GM23338 (cell line): ENCODE measurements around the gene GRM8. TPM values are rescaled to one million over a fixed set of nuclear protein-coding genes. Genes with fewer than 3 reads are reported as not detected.

Source experiments
- ATAC-seq: fragments of 200-7000 bp; cut with Tn5 transposase; 3 replicates; pipeline ENCODE4 v1.9.1; 2020
- DNase-seq: peaks from one replicate; pipeline ENCODE4 v3.0.0-alpha.2; 2015; ENCODE audit warnings: low spot score
- H2AFZ ChIP-seq: fragments of 200-600 bp; sonication (generic); 2 replicates; pipeline ENCODE4 v1.8.0; 2016; ENCODE audit warnings: antibody characterized with exemption, mild to moderate bottlenecking, moderate library complexity
- H3F3A ChIP-seq: fragments of 200-600 bp; sonication (generic); replicated peaks from 2 replicates; pipeline ENCODE4 v1.8.0; 2017; ENCODE audit warnings: antibody characterized with exemption, mixed run types, low read depth
- H3K27ac ChIP-seq: fragments of 200-600 bp; sonication (generic); 2 replicates; pipeline ENCODE4 v1.6.1; 2016; ENCODE audit warnings: low read depth
- H3K27me3 ChIP-seq: fragments of 200-600 bp; sonication (generic); 2 replicates; pipeline ENCODE4 v1.8.0; 2016; ENCODE audit warnings: mild to moderate bottlenecking, mixed run types, moderate library complexity; ENCODE audit not compliant: insufficient read depth
- H3K36me3 ChIP-seq: fragments of 200-600 bp; sonication (generic); 2 replicates; pipeline ENCODE4 v1.8.0; 2016; ENCODE audit warnings: mild to moderate bottlenecking; ENCODE audit not compliant: insufficient read depth
- H3K4me1 ChIP-seq: fragments of 200-600 bp; sonication (generic); 2 replicates; pipeline ENCODE4 v1.8.0; 2016; ENCODE audit warnings: mild to moderate bottlenecking, moderate library complexity; ENCODE audit not compliant: insufficient read depth
- H3K4me2 ChIP-seq: fragments of 200-600 bp; sonication (generic); 2 replicates; pipeline ENCODE4 v1.7.1; 2017; ENCODE audit warnings: mixed run types
- H3K4me3 ChIP-seq: fragments of 200-600 bp; sonication (generic); 2 replicates; pipeline ENCODE4 v1.6.1; 2016; ENCODE audit warnings: mixed run types
- H3K79me2 ChIP-seq: fragments of 200-600 bp; sonication (generic); replicated peaks from 2 replicates; pipeline ENCODE4 v1.8.0; 2017; ENCODE audit warnings: mild to moderate bottlenecking; ENCODE audit not compliant: insufficient read depth
- H3K9me2 ChIP-seq: fragments of 200-600 bp; sonication (generic); 2 replicates; pipeline ENCODE4 v1.8.0; 2017; ENCODE audit not compliant: insufficient read depth
- H4K20me1 ChIP-seq: fragments of 200-600 bp; sonication (generic); replicated peaks from 2 replicates; pipeline ENCODE4 v1.8.0; 2017; ENCODE audit warnings: mild to moderate bottlenecking; ENCODE audit not compliant: insufficient read depth
- H3K27ac Mint-ChIP-seq: 2 replicates; pipeline ENCODE4 v1.8.0; 2020; ENCODE audit warnings: inconsistent platforms, mild to moderate bottlenecking, moderate library complexity, mixed read lengths
- H3K27me3 Mint-ChIP-seq: 3 replicates; pipeline ENCODE4 v1.8.0; 2022; ENCODE audit warnings: low read depth, mild to moderate bottlenecking, moderate library complexity, mixed read lengths, inconsistent platforms; ENCODE audit not compliant: insufficient read depth, poor library complexity
- H3K36me3 Mint-ChIP-seq: 3 replicates; pipeline ENCODE4 v1.8.0; 2021; ENCODE audit warnings: low read depth, mild to moderate bottlenecking, inconsistent platforms, moderate library complexity, mixed read lengths
- H3K4me1 Mint-ChIP-seq: 3 replicates; pipeline ENCODE4 v1.8.0; 2020; ENCODE audit warnings: mild to moderate bottlenecking, inconsistent platforms, mixed read lengths
- H3K4me3 Mint-ChIP-seq: 3 replicates; pipeline ENCODE4 v1.8.0; 2021; ENCODE audit warnings: moderate library complexity, mild to moderate bottlenecking, inconsistent platforms, mixed read lengths
- H3K9me3 Mint-ChIP-seq: 3 replicates; pipeline ENCODE4 v1.8.0; 2020; ENCODE audit warnings: moderate library complexity, mild to moderate bottlenecking, inconsistent platforms, mixed read lengths
- CREB1 ChIP-seq: fragments of 250-450 bp; sonication (Bioruptor Pico); IDR thresholded peaks from 2 replicates; pipeline ENCODE4 v1.5.0; 2020; ENCODE audit warnings: low read depth, mild to moderate bottlenecking, moderate library complexity
- EZH2 ChIP-seq: fragments of 200-600 bp; sonication (generic); IDR thresholded peaks from one replicate; pipeline ENCODE4 v1.8.0; 2017; ENCODE audit warnings: antibody characterized with exemption, mild to moderate bottlenecking, low read depth; ENCODE audit not compliant: unreplicated experiment
- EZH2phosphoT487 ChIP-seq: fragments of 200-600 bp; sonication (generic); IDR thresholded peaks from one replicate; pipeline ENCODE4 v1.8.1; 2018; ENCODE audit warnings: antibody characterized with exemption; ENCODE audit not compliant: unreplicated experiment
- JUNB ChIP-seq: IDR thresholded peaks from one replicate; pipeline ENCODE4 v1.6.1; 2016; ENCODE audit warnings: antibody characterized with exemption; ENCODE audit not compliant: unreplicated experiment
- NANOG ChIP-seq: IDR thresholded peaks from 2 replicates; pipeline ENCODE4 v1.6.1; 2016; ENCODE audit warnings: antibody characterized with exemption, borderline replicate concordance
- POLR2AphosphoS5 ChIP-seq: IDR thresholded peaks from 2 replicates; pipeline ENCODE4 v1.6.1; 2016; ENCODE audit warnings: antibody characterized with exemption, low read depth
- STAT1 ChIP-seq: IDR thresholded peaks from one replicate; pipeline ENCODE4 v1.6.1; 2016; ENCODE audit warnings: antibody characterized with exemption; ENCODE audit not compliant: unreplicated experiment
- ZNF114 ChIP-seq: fragments of 250-450 bp; sonication (Bioruptor Pico); IDR thresholded peaks from 2 replicates; pipeline ENCODE4 v1.5.0; 2020; ENCODE audit warnings: mild to moderate bottlenecking, moderate library complexity
- ZNF331 ChIP-seq: fragments of 250-450 bp; sonication (Bioruptor Pico); IDR thresholded peaks from 2 replicates; pipeline ENCODE4 v1.5.0; 2020; ENCODE audit warnings: low read depth, mild to moderate bottlenecking, moderate library complexity
- polyA plus RNA-seq: library from polyadenylated mRNA; unstranded; fragments of >200 nt; fragmentation: Nextera tagmentation; extraction: Ambion mirVana; gene quantifications from 2 replicates; pipeline ENCODE4 v1.2.1, GENCODE V29; 2016
- total RNA-seq: library from RNA; depleted of rRNA; stranded (reverse); fragments of >200 nt; shearing (Covaris generic); gene quantifications from 2 replicates; pipeline ENCODE4 v1.2.3, GENCODE V29; 2014
- TF ChIP-seq, protein P1 (sequence below), 2 experiments: fragments of 200-600 bp in 1 of 2; sonication (generic) in 1 of 2; conservative IDR thresholded peaks; 2 replicates each; pipeline versions ENCODE4 v1.5.1 to v1.6.1; 2016 to 2017; ENCODE audit warnings: antibody characterized with exemption in 2 of 2, low read depth in 2 of 2, mild to moderate bottlenecking in 2 of 2, moderate library complexity in 1 of 2
- TF ChIP-seq, protein P2 (sequence below): IDR thresholded peaks from 2 replicates; pipeline ENCODE4 v1.6.1; 2016; ENCODE audit warnings: antibody characterized with exemption
- TF ChIP-seq, protein P3 (sequence below): fragments of 250-450 bp; sonication (Bioruptor Pico); IDR thresholded peaks from 2 replicates; pipeline ENCODE4 v1.5.0; 2020; ENCODE audit warnings: mild to moderate bottlenecking, moderate library complexity
- TF ChIP-seq, protein P4 (sequence below): IDR thresholded peaks from one replicate; pipeline ENCODE4 v1.6.1; 2018; ENCODE audit warnings: antibody characterized with exemption; ENCODE audit not compliant: unreplicated experiment

GRM8 gene
- total and polyA plus RNA-seq, 2 experiments from 2014 or later: 1.9 to 6.6 TPM

DNA sequence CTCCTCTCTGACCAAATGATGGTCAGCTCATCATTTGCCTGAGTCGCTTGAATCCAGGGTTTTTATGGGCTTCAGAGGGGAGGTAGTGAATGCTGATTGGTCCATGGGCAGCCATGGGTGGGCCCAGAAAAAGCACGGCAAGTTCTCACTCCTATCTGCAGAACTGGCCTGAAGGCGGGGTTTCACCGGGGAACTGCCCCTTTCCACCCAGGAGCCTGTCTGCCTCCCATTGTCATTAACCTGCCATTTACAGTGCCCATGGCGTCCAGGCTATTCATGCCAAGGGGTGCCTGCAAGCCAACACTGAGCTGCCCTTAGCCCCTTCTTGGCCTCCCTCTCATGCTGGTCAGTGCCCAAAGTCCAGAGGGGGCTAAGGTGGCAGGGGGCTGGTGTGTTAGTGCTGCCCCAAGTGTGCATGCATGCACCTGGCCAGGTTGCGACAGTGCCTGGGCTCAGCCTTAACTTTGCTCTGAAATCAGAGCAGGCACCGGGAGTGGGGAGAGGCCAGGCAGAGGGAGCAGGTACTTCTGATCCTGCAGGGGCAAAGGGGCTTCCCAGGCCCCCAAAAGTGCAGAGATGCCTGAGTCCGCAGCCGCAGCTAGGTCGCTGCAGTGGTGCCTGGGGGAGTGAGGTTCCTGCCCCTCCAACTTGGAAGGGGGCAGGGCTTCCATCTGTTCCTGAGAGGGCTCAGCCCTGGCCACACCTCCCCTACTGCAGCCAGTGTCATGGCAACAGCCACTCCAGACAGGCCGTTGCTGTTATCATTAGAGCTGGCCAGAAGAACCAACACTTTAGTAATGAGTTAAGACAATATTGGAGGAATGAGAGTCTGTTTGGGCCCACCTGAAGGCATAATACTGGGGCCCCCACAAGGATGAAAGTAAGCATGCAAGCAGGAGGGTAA lies 561.6 kb downstream of the GRM8 start:
- Mint-ChIP-seq H3K36me3 (peaks cover 20% of the 10 kb centered on the region), H3K4me1 (peaks cover 27% of the 10 kb centered on the region), H3K4me3 (no peak overlapping the region), H3K9me3 (peaks cover 26% of the 10 kb centered on the region), H3K27me3 (peaks cover 3% of the 10 kb centered on the region), H3K27ac (no peak overlapping the region)
- H3K27ac ChIP-seq: no peak overlapping the region
- H3K79me2 ChIP-seq: no peaks in the 10 kb centered on the region
- H3K4me2 ChIP-seq: no peak overlapping the region
- ATAC-seq: no peak
- H3K4me1 ChIP-seq: 0 out of 2 replicates have a peak, but pooled peaks cover 6% of the 10 kb centered on the region
- H3K27me3 ChIP-seq: no peaks in the 10 kb centered on the region
- no peak overlapping the region for H3K4me3 ChIP-seq
- no peaks in the 10 kb centered on the region for H3K36me3 ChIP-seq
- TF ChIP-seq CREB1: no peak
- TF ChIP-seq ZNF114 (CRISPR knock-in tag): no peak
- no peak for TF ChIP-seq NANOG
- no peak for TF ChIP-seq ZNF331 (CRISPR knock-in tag)
- no peak for TF ChIP-seq EZH2phosphoT487
- TF ChIP-seq, protein P1, sequence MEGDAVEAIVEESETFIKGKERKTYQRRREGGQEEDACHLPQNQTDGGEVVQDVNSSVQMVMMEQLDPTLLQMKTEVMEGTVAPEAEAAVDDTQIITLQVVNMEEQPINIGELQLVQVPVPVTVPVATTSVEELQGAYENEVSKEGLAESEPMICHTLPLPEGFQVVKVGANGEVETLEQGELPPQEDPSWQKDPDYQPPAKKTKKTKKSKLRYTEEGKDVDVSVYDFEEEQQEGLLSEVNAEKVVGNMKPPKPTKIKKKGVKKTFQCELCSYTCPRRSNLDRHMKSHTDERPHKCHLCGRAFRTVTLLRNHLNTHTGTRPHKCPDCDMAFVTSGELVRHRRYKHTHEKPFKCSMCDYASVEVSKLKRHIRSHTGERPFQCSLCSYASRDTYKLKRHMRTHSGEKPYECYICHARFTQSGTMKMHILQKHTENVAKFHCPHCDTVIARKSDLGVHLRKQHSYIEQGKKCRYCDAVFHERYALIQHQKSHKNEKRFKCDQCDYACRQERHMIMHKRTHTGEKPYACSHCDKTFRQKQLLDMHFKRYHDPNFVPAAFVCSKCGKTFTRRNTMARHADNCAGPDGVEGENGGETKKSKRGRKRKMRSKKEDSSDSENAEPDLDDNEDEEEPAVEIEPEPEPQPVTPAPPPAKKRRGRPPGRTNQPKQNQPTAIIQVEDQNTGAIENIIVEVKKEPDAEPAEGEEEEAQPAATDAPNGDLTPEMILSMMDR (conservative IDR thresholded peaks at IDR 0.05; ENCODE audit: low read depth in 2 of 2): no peak
- no peak for TF ChIP-seq JUNB
- TF ChIP-seq, protein P2, sequence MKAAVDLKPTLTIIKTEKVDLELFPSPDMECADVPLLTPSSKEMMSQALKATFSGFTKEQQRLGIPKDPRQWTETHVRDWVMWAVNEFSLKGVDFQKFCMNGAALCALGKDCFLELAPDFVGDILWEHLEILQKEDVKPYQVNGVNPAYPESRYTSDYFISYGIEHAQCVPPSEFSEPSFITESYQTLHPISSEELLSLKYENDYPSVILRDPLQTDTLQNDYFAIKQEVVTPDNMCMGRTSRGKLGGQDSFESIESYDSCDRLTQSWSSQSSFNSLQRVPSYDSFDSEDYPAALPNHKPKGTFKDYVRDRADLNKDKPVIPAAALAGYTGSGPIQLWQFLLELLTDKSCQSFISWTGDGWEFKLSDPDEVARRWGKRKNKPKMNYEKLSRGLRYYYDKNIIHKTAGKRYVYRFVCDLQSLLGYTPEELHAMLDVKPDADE: no peak
- TF ChIP-seq, protein P3, sequence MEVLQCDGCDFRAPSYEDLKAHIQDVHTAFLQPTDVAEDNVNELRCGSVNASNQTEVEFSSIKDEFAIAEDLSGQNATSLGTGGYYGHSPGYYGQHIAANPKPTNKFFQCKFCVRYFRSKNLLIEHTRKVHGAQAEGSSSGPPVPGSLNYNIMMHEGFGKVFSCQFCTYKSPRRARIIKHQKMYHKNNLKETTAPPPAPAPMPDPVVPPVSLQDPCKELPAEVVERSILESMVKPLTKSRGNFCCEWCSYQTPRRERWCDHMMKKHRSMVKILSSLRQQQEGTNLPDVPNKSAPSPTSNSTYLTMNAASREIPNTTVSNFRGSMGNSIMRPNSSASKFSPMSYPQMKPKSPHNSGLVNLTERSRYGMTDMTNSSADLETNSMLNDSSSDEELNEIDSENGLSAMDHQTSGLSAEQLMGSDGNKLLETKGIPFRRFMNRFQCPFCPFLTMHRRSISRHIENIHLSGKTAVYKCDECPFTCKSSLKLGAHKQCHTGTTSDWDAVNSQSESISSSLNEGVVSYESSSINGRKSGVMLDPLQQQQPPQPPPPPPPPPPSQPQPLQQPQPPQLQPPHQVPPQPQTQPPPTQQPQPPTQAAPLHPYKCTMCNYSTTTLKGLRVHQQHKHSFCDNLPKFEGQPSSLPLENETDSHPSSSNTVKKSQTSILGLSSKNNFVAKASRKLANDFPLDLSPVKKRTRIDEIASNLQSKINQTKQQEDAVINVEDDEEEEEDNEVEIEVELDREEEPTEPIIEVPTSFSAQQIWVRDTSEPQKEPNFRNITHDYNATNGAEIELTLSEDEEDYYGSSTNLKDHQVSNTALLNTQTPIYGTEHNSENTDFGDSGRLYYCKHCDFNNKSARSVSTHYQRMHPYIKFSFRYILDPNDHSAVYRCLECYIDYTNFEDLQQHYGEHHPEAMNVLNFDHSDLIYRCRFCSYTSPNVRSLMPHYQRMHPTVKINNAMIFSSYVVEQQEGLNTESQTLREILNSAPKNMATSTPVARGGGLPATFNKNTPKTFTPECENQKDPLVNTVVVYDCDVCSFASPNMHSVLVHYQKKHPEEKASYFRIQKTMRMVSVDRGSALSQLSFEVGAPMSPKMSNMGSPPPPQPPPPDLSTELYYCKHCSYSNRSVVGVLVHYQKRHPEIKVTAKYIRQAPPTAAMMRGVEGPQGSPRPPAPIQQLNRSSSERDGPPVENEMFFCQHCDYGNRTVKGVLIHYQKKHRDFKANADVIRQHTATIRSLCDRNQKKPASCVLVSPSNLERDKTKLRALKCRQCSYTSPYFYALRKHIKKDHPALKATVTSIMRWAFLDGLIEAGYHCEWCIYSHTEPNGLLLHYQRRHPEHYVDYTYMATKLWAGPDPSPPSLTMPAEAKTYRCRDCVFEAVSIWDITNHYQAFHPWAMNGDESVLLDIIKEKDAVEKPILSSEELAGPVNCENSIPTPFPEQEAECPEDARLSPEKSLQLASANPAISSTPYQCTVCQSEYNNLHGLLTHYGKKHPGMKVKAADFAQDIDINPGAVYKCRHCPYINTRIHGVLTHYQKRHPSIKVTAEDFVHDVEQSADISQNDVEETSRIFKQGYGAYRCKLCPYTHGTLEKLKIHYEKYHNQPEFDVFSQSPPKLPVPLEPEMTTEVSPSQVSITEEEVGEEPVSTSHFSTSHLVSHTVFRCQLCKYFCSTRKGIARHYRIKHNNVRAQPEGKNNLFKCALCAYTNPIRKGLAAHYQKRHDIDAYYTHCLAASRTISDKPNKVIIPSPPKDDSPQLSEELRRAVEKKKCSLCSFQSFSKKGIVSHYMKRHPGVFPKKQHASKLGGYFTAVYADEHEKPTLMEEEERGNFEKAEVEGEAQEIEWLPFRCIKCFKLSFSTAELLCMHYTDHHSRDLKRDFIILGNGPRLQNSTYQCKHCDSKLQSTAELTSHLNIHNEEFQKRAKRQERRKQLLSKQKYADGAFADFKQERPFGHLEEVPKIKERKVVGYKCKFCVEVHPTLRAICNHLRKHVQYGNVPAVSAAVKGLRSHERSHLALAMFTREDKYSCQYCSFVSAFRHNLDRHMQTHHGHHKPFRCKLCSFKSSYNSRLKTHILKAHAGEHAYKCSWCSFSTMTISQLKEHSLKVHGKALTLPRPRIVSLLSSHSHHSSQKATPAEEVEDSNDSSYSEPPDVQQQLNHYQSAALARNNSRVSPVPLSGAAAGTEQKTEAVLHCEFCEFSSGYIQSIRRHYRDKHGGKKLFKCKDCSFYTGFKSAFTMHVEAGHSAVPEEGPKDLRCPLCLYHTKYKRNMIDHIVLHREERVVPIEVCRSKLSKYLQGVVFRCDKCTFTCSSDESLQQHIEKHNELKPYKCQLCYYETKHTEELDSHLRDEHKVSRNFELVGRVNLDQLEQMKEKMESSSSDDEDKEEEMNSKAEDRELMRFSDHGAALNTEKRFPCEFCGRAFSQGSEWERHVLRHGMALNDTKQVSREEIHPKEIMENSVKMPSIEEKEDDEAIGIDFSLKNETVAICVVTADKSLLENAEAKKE (CRISPR knock-in tag): no peak
- TF ChIP-seq POLR2AphosphoS5: no peak
- TF ChIP-seq EZH2: no peak
- no peak for TF ChIP-seq STAT1
- TF ChIP-seq, protein P4, sequence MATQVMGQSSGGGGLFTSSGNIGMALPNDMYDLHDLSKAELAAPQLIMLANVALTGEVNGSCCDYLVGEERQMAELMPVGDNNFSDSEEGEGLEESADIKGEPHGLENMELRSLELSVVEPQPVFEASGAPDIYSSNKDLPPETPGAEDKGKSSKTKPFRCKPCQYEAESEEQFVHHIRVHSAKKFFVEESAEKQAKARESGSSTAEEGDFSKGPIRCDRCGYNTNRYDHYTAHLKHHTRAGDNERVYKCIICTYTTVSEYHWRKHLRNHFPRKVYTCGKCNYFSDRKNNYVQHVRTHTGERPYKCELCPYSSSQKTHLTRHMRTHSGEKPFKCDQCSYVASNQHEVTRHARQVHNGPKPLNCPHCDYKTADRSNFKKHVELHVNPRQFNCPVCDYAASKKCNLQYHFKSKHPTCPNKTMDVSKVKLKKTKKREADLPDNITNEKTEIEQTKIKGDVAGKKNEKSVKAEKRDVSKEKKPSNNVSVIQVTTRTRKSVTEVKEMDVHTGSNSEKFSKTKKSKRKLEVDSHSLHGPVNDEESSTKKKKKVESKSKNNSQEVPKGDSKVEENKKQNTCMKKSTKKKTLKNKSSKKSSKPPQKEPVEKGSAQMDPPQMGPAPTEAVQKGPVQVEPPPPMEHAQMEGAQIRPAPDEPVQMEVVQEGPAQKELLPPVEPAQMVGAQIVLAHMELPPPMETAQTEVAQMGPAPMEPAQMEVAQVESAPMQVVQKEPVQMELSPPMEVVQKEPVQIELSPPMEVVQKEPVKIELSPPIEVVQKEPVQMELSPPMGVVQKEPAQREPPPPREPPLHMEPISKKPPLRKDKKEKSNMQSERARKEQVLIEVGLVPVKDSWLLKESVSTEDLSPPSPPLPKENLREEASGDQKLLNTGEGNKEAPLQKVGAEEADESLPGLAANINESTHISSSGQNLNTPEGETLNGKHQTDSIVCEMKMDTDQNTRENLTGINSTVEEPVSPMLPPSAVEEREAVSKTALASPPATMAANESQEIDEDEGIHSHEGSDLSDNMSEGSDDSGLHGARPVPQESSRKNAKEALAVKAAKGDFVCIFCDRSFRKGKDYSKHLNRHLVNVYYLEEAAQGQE: no peak
- no peaks in the 10 kb centered on the region for H4K20me1 ChIP-seq
- no peak overlapping the region for H2AFZ ChIP-seq
- no peaks in the 10 kb centered on the region for H3F3A ChIP-seq
- no peaks in the 10 kb centered on the region; the same call in 1 of the 2 replicates for H3K9me2 ChIP-seq
- no peak for DNase-seq
